Ramos (cell line): ENCODE data around the gene BRD7.

Experiments
- in situ Hi-C: fragments of 300-500 bp; cut with MboI; formaldehyde crosslinking; loops from one replicate; pipeline ENCODE4 v1.14.3; 2022; ENCODE audit warnings: low sequenced_read_pairs; ENCODE audit not compliant: unreplicated experiment

The BRD7 gene

DNA sequence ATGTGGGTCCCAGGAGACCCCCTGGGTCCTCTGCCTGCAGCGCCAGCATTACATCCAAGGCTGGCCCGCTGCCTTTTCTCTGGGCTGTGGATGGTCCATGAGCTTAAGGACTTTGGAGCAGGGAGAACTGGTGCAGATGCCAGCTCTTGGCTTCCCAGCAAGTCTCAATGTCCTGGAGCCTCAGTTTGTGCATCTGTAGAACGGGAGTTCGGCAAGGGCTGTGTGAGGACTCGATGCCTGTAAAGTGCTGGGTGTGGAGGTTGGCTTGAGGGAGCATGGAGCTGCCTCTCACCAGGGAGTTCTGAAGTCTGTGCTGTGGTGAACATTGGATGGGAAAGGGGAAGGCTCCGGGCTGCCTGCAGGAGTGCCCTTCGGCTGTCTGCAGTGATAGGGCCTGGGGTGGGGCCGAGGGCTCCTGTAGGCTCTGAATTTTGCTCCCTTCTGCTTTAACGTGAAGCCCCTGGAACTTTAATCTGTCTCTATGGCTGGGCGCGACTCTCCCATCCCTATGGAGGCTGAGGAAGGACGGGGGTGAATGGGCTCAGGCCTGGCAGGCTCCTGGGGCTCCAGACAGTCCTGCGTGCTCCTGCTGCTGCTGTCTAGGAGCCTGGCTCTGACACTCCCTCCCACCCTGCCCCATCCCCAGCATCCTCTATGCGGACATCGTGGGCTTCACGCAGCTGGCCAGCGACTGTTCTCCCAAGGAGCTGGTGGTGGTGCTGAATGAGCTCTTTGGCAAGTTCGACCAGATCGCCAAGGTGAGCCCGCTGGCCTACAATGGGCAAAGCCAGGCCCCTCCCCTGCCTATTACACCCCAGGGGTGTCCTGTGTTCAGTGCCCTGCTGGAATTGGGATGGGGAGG lies 74.6 kb downstream of the BRD7 start:
- in situ Hi-C loops, result no loop called here

GRCh38 chr16:50293041-50293783 lies 75.6 kb downstream of the BRD7 start:
- in situ Hi-C loops, result no loop called here

DNA sequence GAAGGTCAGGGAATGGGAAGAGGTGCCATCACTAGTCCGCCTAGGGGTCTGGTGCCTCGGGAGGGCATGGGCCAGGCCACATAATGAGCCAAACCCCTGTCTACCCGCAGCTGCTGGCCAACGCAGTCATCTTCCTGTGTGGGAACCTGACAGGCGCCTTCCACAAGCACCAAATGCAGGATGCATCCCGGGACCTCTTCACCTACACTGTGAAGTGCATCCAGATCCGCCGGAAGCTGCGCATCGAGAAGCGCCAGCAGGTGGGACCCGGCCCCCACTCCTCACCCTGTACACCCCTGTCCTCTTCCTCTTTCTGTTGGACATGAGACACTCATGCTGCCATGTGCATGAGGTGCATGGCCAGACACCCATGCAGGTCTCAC lies 76.2 kb downstream of the BRD7 start:
- in situ Hi-C loops, result no loop called here

- in situ Hi-C loops, result no loop called here
Measured at GRCh38 chr16:50291719-50292565, 76.8 kb downstream of the BRD7 start.

DNA sequence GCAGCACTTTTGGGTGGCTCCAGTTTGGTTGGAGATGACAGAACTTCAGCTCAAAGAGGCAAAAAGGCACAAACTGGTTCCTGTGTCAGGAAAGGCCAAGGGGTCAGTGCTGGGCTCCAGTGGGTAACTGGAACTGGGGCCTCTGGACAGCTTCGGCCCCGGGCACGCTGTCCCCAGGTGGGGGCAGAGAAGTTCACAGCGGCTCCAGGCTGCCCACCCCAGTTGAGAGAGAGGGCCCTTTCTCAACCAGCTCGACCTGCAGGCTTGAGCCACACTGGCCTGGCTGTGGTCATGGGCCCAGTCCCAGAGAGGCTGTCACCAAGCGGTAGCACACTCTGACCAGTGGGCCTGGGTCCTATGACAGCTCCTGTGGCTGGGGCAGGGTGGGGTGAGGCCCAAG lies 77.9 kb downstream of the BRD7 start:
- in situ Hi-C loops, result no loop called here

DNA sequence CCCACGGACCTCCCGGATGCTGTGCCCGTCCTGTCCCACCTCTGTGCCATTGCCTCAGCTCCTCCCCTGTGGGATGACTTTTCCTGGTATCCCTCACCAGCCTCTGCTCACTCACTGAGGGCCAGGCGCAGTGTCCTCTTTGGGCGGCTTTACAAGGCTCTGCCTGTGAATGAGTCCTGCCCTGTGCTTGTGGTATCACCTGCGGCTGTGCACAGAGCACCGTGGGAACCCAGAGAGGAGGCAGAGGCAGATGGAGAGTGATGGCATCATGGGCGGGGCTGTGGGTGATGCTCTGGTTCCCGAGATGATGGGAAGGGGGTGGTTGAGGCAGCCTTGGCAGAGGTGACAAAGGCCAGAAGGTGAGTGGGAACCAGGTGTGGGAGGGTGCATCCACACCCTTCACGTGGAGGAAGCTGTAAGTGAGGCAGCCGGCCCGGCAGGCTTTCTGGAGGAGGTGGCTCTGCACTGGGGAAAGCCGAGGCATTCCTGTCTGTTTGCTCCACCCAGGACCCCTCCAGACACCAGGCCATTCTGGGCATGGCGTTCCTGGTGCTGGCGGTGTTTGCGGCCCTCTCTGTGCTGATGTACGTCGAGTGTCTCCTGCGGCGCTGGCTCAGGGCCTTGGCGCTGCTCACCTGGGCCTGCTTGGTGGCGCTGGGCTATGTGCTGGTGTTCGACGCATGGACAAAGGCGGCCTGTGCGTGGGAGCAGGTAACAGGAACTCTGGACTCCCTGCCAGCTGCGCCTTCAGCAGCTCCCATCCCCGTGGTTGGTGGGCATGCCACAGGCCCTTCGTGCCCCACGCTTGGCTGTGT lies 78.6 kb downstream of the BRD7 start:
- in situ Hi-C loops, result no loop called here

- in situ Hi-C loops, result no loop called here
Measured at GRCh38 chr16:50288920-50289319, 79.9 kb downstream of the BRD7 start.

DNA sequence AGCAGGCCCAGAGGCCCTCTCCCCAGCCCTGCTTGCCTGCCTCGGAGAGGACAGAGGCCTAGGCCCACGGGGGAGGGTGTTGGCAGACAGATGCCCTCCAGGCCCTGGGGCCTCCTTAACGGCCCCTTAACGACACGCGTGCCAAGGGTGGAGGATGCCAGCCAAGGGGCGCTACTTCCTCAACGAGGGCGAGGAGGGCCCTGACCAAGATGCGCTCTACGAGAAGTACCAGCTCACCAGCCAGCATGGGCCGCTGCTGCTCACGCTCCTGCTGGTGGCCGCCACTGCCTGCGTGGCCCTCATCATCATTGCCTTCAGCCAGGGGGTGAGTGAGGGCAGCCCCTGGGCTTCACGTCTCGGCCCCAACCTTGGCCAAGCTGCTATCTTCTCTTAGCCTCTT lies 80.8 kb downstream of the BRD7 start:
- in situ Hi-C loops, result no loop called here

- in situ Hi-C loops, result no loop called here
Measured at GRCh38 chr16:50286681-50287080, 82.1 kb downstream of the BRD7 start.

- in situ Hi-C loops, result no loop called here
Measured at GRCh38 chr16:50285406-50286003, 83.3 kb downstream of the BRD7 start.

DNA sequence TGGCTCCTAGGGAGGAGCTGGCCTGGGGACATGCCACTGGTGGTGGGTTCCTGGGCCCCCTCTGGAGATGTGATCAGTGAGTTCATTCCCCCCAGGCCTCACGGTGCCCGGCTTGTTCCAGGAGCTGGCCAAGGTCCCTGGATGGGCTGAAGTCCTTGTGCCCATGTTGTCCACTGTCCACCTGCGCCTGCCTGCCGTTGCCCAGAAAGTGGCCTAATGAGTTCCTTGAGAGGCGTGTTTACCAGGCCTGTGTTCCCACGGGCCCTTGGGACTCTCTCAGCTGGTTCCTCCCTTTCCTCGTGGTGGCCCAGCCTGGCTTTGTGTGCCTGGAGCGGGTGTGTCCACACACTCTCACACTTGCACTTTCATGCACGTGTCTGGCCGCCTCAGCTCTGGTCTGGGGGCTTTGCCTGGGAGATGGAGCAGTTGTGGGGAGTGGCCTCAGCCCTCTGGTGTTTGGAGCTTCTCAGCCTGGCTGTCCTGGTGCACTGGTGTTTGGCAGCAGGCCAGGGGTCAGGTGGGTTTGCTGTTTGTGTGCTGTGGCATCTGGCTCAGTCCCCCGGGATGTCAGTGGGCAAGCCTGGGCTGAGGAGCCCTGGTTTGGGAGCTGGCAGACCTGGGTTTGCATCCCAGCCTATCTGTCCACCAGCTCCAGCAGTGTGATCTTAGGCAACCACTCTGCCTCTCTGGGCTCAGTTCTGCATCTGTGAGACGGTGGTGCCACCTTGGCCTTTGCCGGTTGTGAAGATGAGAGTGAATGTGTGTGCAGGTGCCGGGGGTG lies 84.5 kb downstream of the BRD7 start:
- in situ Hi-C loops, result loop anchor here (5.0 kb wide), 1 partner anchor 52 kb away; no protein-coding TSS in a partner anchor

DNA sequence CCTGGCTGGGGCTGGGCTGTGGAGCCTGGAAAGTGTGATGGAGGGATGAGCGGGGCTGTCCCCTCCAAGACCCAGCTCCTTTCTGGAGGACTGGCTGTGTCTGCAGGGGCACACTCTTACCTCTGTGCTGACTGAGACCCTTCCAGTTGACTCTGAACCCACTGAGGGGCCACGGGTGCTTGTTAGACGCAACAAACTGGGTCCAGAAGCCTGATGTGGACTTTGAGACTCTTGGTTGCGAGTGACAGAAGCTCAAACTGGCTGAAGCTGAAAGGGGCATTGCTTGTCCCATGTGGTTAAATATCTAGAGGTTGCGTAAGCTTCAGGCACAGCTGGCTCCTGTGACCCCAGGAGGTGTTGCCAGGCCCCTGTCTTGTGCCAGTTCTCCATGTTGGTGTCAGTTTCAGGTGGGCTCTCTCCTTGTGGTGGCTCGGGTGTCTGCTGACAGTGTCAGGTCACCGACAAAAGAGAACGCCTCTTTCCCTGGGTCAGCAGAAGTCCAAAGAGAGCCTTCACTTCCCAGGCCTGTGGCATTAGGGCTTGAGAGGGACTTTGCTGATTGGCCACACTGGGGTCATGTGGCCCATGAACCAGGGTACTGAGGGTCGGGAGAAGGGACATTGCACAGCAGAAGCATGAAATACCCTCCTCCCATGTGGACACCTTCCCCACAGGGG lies 85.7 kb downstream of the BRD7 start:
- in situ Hi-C loops, result loop anchor here (5.0 kb wide), 1 partner anchor 51 kb away; no protein-coding TSS in a partner anchor

GRCh38 chr16:50282010-50282538 lies 86.7 kb downstream of the BRD7 start:
- in situ Hi-C loops, result loop anchor here (5.0 kb wide), 1 partner anchor 50 kb away; no protein-coding TSS in a partner anchor

GRCh38 chr16:50281391-50282009 lies 87.3 kb downstream of the BRD7 start:
- in situ Hi-C loops, result loop anchor here (5.0 kb wide), 1 partner anchor 49 kb away; no protein-coding TSS in a partner anchor

DNA sequence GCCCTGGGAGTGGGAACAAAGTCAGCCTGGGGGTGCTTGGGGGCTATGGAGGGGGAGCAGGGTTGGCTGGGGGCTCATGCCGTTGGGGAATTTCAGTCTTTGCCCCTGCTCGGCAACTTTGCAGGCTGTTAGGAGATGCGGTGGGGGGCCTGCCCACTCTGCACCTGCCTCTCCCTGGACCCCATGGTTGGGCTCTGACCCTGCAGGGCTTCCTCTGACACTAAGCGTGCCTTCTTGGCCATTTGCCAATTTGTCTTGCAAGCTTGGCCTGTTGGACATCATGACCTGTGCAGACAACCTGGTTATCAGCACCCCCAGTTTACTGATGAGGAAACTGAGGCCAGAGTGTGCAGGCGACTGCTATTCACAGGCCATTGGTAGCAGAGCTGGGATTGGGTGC lies 87.9 kb downstream of the BRD7 start:
- in situ Hi-C loops, result loop anchor here (5.0 kb wide), 1 partner anchor 49 kb away; no protein-coding TSS in a partner anchor

GRCh38 chr16:50279504-50279865 lies 89.3 kb downstream of the BRD7 start:
- in situ Hi-C loops, result no loop called here

GRCh38 chr16:50278251-50278650 lies 90.5 kb downstream of the BRD7 start:
- in situ Hi-C loops, result no loop called here
